ENCODE data around the gene ALDH1B1. TPM values are rescaled to one million over a fixed set of nuclear protein-coding genes. Genes with fewer than 3 reads are reported as not detected.

ALDH1B1 gene
- total and polyA plus RNA-seq, 12 donors: 4.0 to 30.2 (median 17.2) TPM

- peaks cover 0 to 58% (median 49%) of the 10 kb centered on the region in 7 donors for H3K27me3 ChIP-seq
- intact Hi-C loops (cut with DNase I): no loop called here
- ATAC-seq (no peak), DNase-seq (no peak)
- no peaks in the 10 kb centered on the region for H3K9me3 ChIP-seq
- WGBS, 2 donors: 51 to 59% methylated on average over 9 of the region's 9 CpGs
- TF ChIP-seq CTCF (IDR thresholded peaks at IDR 0.05): no peak
- peaks cover 0 to 6% (median 0%) of the 10 kb centered on the region in 9 donors for H3K4me1 ChIP-seq
- no peak overlapping the region for H3K4me3 ChIP-seq
- H3K36me3 ChIP-seq: no peaks in the 10 kb centered on the region
- no peak overlapping the region for H3K27ac ChIP-seq
Measured at GRCh38 chr9:38421498-38422211, 29.2 kb downstream of the ALDH1B1 start.

GRCh38 chr9:38422555-38423260, 30.2 kb downstream of the ALDH1B1 start:
- TF ChIP-seq CTCF (IDR thresholded peaks at IDR 0.05): no peak
- peaks cover 0 to 67% (median 57%) of the 10 kb centered on the region in 7 donors for H3K27me3 ChIP-seq
- no peak overlapping the region for H3K27ac ChIP-seq
- H3K4me1 ChIP-seq: peaks cover 0 to 6% (median 0%) of the 10 kb centered on the region in 9 donors
- ATAC-seq (no peak), DNase-seq (no peak)
- 83 to 84% methylated on average over 7 of the region's 7 CpGs for WGBS, 2 donors
- H3K4me3 ChIP-seq: no peak overlapping the region
- intact Hi-C loops (cut with DNase I): no loop called here
- no peaks in the 10 kb centered on the region for H3K36me3 ChIP-seq
- H3K9me3 ChIP-seq: no peaks in the 10 kb centered on the region

- Histone ChIP-seq H3K36me3 (no peaks in the 10 kb centered on the region), H3K27me3 (peaks cover 0 to 70% (median 64%) of the 10 kb centered on the region in 7 donors), H3K27ac (no peak overlapping the region), H3K4me1 (peaks cover 0 to 6% (median 0%) of the 10 kb centered on the region in 9 donors), H3K4me3 (no peak overlapping the region), H3K9me3 (no peaks in the 10 kb centered on the region)
- no peak for TF ChIP-seq CTCF (IDR thresholded peaks at IDR 0.05)
- 33 to 44% methylated on average over 15 of the region's 15 CpGs for WGBS, 2 donors
- no peak for DNase-seq
- intact Hi-C loops (cut with DNase I): no loop called here
- no peak for ATAC-seq
Measured at GRCh38 chr9:38423273-38423972, 30.9 kb downstream of the ALDH1B1 start.

All from heart right ventricle (tissue), 16 donors.